COLO668 (cell line): ENCODE measurements around the gene DNAJC15.
"Not testable (repeated sequence)": the region's sequence is repeated elsewhere in the genome, so short reads cannot be mapped to it uniquely, and the experiment has no call there.

Experiments
- DNase-seq: peaks from one replicate; lab custom pipeline; 2025; ENCODE audit not compliant: unreplicated experiment; lab: John Stamatoyannopoulos, UW

The DNAJC15 gene

GRCh38 chr13:43023289-43023963 is at the start of gene DNAJC15:
Gene DNAJC15 (plus strand): TSS chr13:43023586. CDS start chr13:43023627, 41 bp downstream.
- peak; percentile 94 for DNase-seq

DNA sequence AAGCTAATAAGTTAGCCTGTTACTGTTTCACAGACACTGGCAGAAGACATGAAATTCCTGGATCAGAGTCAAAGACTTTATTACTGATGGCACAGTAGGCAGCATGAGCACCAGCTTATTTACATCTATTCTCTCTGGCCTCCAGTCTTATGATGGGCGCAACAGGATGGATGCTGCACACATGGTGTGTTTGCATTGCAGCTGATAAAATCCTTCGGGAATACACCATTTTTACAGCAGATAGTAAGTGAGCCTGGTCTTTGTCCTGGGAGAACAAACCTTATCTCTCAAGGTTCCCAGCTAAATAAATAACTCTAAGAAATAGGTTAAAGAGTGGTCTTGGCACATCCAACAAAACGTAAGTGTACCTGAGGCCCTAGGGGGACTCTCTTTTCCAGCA is 47.3 kb upstream of the DNAJC15 start:
- no peak for DNase-seq

GRCh38 chr13:42977219-42977659 is 46.1 kb upstream of the DNAJC15 start:
- DNase-seq = no peak

DNA sequence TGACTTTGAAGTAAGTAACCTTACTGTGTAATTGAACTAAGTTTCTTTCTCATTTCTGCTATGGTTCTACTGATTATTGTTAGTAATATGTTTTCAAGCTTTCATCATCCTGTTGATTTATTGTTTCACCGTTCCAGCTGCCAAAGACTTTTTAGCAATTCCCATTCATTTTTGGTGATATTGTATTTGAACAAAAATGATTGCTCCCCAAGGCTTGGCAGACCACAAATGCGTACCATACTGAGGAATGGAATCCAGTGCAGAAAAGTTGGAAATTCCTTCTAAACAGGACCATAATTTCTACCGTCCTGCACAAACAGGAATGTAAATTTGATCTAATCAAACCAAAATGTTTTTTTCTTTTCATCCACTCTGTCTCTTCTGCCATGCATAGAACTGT is 42.1 kb upstream of the DNAJC15 start:
- no peak for DNase-seq

- no peak for DNase-seq
Measured at GRCh38 chr13:42981853-42982252, 41.5 kb upstream of the DNAJC15 start.

DNA sequence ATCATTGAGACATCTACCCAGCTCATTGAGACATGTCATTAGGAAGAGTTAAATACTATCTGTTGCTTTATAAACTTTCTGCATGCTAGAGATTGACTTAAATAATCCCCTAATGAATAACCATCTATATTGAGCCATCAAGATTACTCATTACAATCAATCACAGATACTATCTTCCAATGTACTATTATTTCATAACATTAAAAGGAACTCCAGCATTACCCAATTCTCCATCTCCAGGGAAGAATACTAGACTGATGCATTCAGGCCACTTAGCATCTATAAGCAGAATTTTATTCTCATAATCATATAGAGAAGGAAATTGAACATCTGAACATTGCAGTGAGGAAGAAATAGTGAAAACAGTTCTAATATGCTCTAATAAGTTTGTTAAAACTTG is 39.4 kb upstream of the DNAJC15 start:
- no peak for DNase-seq

DNA sequence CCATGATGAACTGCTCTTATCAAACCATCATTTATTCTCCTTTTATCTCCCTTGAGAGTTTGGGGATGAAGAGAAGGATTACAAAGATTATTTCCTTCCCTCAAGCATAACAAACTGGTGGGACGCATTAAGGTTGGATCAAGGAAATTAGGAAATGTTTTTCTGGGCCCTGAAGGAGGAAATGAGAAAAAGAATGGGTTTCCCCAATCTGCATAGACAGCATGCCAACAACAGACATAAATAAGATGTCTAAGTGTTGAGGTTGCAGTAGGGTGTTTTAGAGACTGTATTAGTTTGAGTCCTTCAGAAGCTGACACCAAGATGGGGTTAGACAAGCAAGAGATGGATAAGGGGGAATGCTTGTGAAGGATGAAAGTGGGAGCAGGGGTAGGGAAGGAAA is 38.7 kb upstream of the DNAJC15 start:
- DNase-seq = no peak

DNA sequence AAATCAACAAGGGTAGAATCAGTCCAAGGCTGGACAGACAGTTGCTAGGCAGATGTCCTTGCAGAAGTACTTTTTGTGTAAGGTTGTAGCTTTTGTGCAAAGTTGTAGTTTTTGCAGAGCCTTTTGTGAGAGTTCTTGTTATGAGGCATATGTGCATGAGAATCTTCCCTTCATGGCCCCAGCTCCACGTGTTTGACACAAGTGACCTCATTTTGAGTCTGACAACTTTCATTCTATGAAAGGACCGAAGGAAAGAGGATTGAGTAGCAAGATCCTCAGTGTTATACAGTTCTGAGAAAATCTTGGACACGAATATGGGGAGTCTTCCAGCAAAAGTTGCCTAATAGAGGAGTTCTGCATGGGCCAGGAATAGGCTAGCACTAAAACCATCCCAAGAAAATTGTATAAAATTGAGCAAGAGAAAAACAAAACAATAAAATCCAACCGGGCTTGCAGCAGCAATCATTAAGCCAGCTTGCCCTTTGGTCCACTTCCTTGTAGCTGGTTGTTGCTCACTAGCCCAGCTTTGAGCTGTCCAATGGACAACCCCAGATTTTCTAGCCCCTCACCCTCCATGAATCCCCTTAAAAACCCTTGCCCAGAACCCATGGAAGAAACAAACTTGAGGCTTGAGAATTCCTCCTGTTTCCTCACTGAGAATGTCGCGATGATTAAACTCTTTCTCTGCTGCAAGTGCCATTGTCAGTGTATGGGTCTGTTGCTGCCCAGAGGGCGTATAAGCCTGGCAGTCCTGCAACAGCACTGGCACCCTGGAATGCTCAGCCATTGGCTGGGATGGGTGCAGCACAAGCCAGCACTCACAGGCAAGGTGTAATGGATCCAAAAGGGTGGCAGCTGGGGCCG is 37.8 kb upstream of the DNAJC15 start:
- no peak for DNase-seq

- DNase-seq = no peak
Measured at GRCh38 chr13:42986176-42986574, 37.2 kb upstream of the DNAJC15 start.

- DNase-seq = no peak
Measured at GRCh38 chr13:42990291-42991232, 32.8 kb upstream of the DNAJC15 start.

DNA sequence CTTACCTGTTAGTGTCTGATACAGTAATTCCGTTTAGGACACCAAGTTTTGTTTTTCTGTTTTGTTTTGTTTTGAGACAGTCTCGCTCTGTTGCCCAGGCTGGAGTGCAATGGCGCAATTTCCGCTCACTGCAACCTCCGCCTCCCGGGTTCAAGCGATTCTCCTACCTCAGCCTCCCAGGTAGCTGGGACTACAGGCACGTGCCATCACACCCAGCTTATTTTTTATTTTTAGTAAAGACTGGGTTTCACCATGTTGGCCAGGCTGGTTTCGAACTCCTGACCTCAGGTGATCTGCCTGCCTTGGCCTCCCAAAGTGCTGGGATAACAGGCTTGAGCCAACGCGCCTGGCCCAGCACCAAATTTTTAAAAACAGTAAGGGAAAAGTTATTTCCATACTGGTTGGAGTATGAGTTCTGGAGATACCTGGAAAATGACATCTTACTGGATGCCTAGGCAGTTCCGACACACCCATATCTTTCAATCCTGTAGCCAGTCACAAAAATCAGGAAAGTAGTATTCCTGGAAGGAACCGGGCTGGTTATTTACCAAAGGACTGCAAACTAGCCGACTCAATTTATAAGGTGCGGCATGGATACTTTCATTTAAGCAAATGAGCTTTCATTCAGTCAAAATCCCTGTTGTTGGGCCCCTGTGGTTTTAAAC is 32.0 kb upstream of the DNAJC15 start:
- not testable (repeated sequence) for DNase-seq

- DNase-seq = peak; percentile 63
Measured at GRCh38 chr13:42991898-42992763, 31.3 kb upstream of the DNAJC15 start, which contains the start of gene EPSTI1. Gene EPSTI1 (minus strand): TSS chr13:42992241. CDS start chr13:42992165, 76 bp downstream.

- no peak for DNase-seq
Measured at GRCh38 chr13:42992764-42993122, 30.6 kb upstream of the DNAJC15 start.

GRCh38 chr13:42994878-42995277 is 28.5 kb upstream of the DNAJC15 start:
- no peak for DNase-seq

GRCh38 chr13:42996584-42996983 is 26.8 kb upstream of the DNAJC15 start:
- no peak for DNase-seq

DNA sequence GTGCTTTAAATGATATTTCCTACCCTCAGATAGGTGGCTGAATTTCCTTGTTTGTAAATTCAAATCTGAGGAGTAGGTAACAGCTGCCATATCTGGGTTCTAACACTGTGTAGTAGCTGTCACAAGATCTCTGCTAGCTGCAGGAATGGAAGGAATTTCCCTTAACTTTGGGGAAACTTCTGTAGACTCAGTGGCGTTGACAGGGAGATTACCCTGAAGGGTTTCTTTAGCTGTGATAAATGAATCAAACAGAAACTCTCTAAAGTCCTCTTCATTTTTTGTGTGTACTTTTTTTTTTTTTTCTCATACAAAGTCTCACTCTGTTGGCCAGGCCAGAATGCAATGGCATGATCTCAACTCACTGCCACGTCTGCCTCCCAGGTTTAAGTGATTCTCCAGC is 26.0 kb upstream of the DNAJC15 start:
- no peak for DNase-seq

DNA sequence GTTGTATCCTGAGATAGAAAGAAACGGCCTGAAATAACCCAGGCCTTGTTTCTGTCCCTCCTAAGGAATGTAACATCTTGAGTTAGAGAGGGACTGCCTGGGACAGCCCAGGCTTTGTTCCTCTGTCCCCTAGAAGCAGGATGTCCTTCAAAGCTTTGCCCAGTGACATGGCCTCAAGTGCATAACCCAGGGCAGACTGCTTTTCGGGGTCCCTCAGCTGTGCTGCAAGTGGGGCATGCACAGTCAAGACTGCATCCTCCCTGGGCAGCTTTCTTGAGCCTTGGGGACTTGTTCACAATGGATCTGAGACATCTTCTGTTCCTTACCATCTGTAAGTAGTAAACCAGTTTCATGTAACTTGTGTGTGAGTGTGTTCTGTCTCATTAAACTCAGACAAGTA is 23.9 kb upstream of the DNAJC15 start:
- no peak for DNase-seq

GRCh38 chr13:43000676-43001075 is 22.7 kb upstream of the DNAJC15 start:
- no peak for DNase-seq

- no peak for DNase-seq
Measured at GRCh38 chr13:43002021-43002420, 21.4 kb upstream of the DNAJC15 start.

GRCh38 chr13:43003010-43003409 is 20.4 kb upstream of the DNAJC15 start:
- DNase-seq = no peak
